Liver (tissue), 9 donors: ENCODE results near the gene CYSLTR2. TPM values are rescaled to one million over a fixed set of nuclear protein-coding genes. Genes with fewer than 3 reads are reported as not detected.

Source experiments
- DNase-seq: peaks from one replicate; pipeline ENCODE4 v3.0.0-alpha.2; 2017; ENCODE audit warnings: low spot score
- H3K27ac ChIP-seq, 2 donors: one replicate each; pipeline ENCODE4 v1.7.0; 2013; ENCODE audit warnings: inconsistent platforms in 2 of 2, low read length in 2 of 2, control low read depth in 1 of 2, low read depth in 1 of 2, mild to moderate bottlenecking in 1 of 2
- H3K27me3 ChIP-seq, 4 donors: one replicate each; pipeline versions ENCODE4 v1.6.1 to v1.7.0; 2013; ENCODE audit warnings: low read length in 3 of 4, inconsistent platforms in 1 of 4, mild to moderate bottlenecking in 1 of 4, moderate library complexity in 1 of 4; ENCODE audit not compliant: control insufficient read depth in 4 of 4, insufficient read depth in 4 of 4
- H3K36me3 ChIP-seq, 4 donors: one replicate each; pipeline versions ENCODE4 v1.6.1 to v1.7.0; 2013; ENCODE audit warnings: low read length in 3 of 4, mild to moderate bottlenecking in 3 of 4, low read depth in 1 of 4, moderate library complexity in 1 of 4; ENCODE audit not compliant: control insufficient read depth in 4 of 4, insufficient read depth in 3 of 4
- H3K4me1 ChIP-seq, 4 donors: one replicate each; pipeline versions ENCODE4 v1.6.1 to v1.7.0; 2013; ENCODE audit warnings: low read length in 3 of 4, mild to moderate bottlenecking in 3 of 4, moderate library complexity in 1 of 4; ENCODE audit not compliant: control insufficient read depth in 4 of 4, insufficient read depth in 4 of 4
- H3K4me3 ChIP-seq, 3 donors: one replicate each; pipeline versions ENCODE4 v1.6.1 to v1.7.0; 2013; ENCODE audit warnings: low read length in 3 of 3, control low read depth in 1 of 3, low read depth in 1 of 3, mild to moderate bottlenecking in 1 of 3
- H3K9ac ChIP-seq, 2 donors: one replicate each; pipeline ENCODE4 v1.7.0; 2013; ENCODE audit warnings: low read length in 2 of 2, mild to moderate bottlenecking in 2 of 2, moderate library complexity in 2 of 2, control low read depth in 1 of 2, low read depth in 1 of 2
- H3K9me3 ChIP-seq, 4 donors: one replicate each; pipeline versions ENCODE4 v1.6.1 to v1.7.0; 2013; ENCODE audit warnings: low read length in 3 of 4; ENCODE audit not compliant: control insufficient read depth in 4 of 4
- ATF3 ChIP-seq: IDR thresholded peaks from 2 replicates; pipeline ENCODE4 v1.6.1; 2016; ENCODE audit warnings: antibody characterized with exemption
- CTCF ChIP-seq: fragments of 150-350 bp; IDR thresholded peaks from 2 replicates; pipeline ENCODE4 v1.5.1; 2017; ENCODE audit warnings: improper control_type of control experiment, low read depth, low read length; ENCODE audit not compliant: missing input control
- EGR1 ChIP-seq, 2 donors: IDR thresholded peaks; 2 replicates each; pipeline ENCODE4 v1.6.1; 2016 to 2018; ENCODE audit warnings: antibody characterized with exemption in 2 of 2, low read depth in 2 of 2
- FOXA2 ChIP-seq: IDR thresholded peaks from 2 replicates; pipeline ENCODE4 v1.6.1; 2016; ENCODE audit warnings: antibody characterized with exemption
- GABPA ChIP-seq, 2 donors: IDR thresholded peaks in 1 of 2; conservative IDR thresholded peaks in 1 of 2; 2 replicates each; pipeline ENCODE4 v1.6.1; 2016; ENCODE audit warnings: antibody characterized with exemption in 2 of 2, mild to moderate bottlenecking in 1 of 2, moderate library complexity in 1 of 2
- HNF4A ChIP-seq, 2 donors: conservative IDR thresholded peaks; 2 replicates each; pipeline ENCODE4 v1.6.1; 2016; ENCODE audit warnings: antibody characterized with exemption in 2 of 2, mild to moderate bottlenecking in 2 of 2
- HNF4G ChIP-seq: IDR thresholded peaks from 2 replicates; pipeline ENCODE4 v1.6.1; 2016; ENCODE audit warnings: antibody characterized with exemption
- JUND ChIP-seq, 2 donors: IDR thresholded peaks; 2 replicates each; pipeline ENCODE4 v1.6.1; 2016; ENCODE audit warnings: antibody characterized with exemption in 2 of 2
- RAD21 ChIP-seq, 2 donors: IDR thresholded peaks; 2 replicates each; pipeline ENCODE4 v1.6.1; 2016; ENCODE audit warnings: antibody characterized with exemption in 2 of 2, mild to moderate bottlenecking in 2 of 2
- RXRA ChIP-seq, 2 donors: IDR thresholded peaks; 2 replicates each; pipeline ENCODE4 v1.6.1; 2017 to 2018; ENCODE audit warnings: antibody characterized with exemption in 2 of 2, mild to moderate bottlenecking in 1 of 2
- SP1 ChIP-seq: IDR thresholded peaks from 2 replicates; pipeline ENCODE4 v1.6.1; 2018; ENCODE audit warnings: antibody characterized with exemption, mild to moderate bottlenecking
- TAF1 ChIP-seq: conservative IDR thresholded peaks from 2 replicates; pipeline ENCODE4 v1.6.1; 2016; ENCODE audit warnings: antibody characterized with exemption, mild to moderate bottlenecking
- YY1 ChIP-seq: IDR thresholded peaks from 2 replicates; pipeline ENCODE4 v1.6.1; 2016; ENCODE audit warnings: antibody characterized with exemption, mild to moderate bottlenecking
- ZBTB33 ChIP-seq: IDR thresholded peaks from 2 replicates; pipeline ENCODE4 v1.6.1; 2016; ENCODE audit warnings: antibody characterized with exemption
- WGBS: extraction: QIAGEN DNeasy Blood & Tissue Kit; methylation state at CpG from one replicate; pipeline ENCODE4 v1.1.7; 2013; 5-methylcytosine and 5-hydroxymethylcytosine counted together
- polyA plus RNA-seq, 2 donors: library from polyadenylated mRNA; stranded (reverse) in 1 of 2; unstranded in 1 of 2; fragments of 200-250 nt in 1 of 2; fragments of >200 nt in 1 of 2; fragmentation: Nextera tagmentation in 1 of 2; extraction: Ambion mirVana in 1 of 2; gene quantifications; one replicate each; pipeline versions ENCODE4 v1.2.1 to v1.2.3, GENCODE V29; 2013 to 2015
- total RNA-seq, 2 donors: library from RNA; depleted of rRNA; stranded (reverse); fragments of >200 nt; gene quantifications; one replicate each; pipeline ENCODE4 v1.2.3, GENCODE V29; 2014
- TF ChIP-seq, protein P1 (sequence below): IDR thresholded peaks from 2 replicates; pipeline ENCODE4 v1.6.1; 2016; ENCODE audit warnings: antibody characterized with exemption, mild to moderate bottlenecking
- TF ChIP-seq, protein P2 (sequence below): IDR thresholded peaks from 2 replicates; pipeline ENCODE4 v1.6.1; 2016; ENCODE audit warnings: antibody characterized with exemption
- donor health status: healthy.
- donor health status: healthy.
- donor health status: healthy.
- donor health status: healthy.
- donor health status: healthy.

The CYSLTR2 gene
- total and polyA plus RNA-seq, 4 donors, result 0.07 to 0.37 (median 0.15) TPM

DNA sequence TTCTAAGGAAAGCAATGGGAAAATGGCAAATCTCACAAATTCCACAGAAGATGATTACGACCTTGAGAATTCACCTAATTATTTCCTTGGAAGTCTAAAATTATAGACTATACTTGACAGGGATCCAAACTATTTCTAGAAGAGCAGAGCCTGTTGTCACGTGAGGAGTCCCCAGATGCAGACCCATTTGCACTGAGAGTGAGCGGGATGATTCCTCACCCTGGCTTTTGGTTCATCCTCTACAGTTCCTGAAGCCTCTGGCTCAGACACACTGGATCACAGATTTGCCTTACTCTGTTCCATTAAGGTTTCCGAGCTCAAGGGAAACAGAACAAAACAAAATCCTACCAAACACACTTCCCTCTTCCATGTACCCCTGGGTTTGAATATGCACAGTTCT lies 23.0 kb upstream of the CYSLTR2 start:
- Histone ChIP-seq H3K27me3 (no peaks in the 10 kb centered on the region), H3K36me3 (no peaks in the 10 kb centered on the region), H3K4me3 (no peak overlapping the region), H3K4me1 (peaks cover 2 to 8% (median 7%) of the 10 kb centered on the region in 4 donors), H3K9me3 (no peaks in the 10 kb centered on the region), H3K9ac (no peak overlapping the region), H3K27ac (no peak overlapping the region)
- DNase-seq, result no peak
- 86% methylated on average over 4 of the region's 4 CpGs for WGBS
- TF ChIP-seq ZBTB33 (no peak), CTCF (no peak), SP1 (no peak), TAF1 (no peak), YY1 (no peak), RXRA (IDR thresholded peaks at IDR 0.05) (no peak), GABPA (IDR thresholded peaks at IDR 0.05 in 1 of 2, conservative IDR thresholded peaks at IDR 0.05 in 1 of 2) (no peak), RAD21 (IDR thresholded peaks at IDR 0.05) (no peak), HNF4G (no peak), JUND (IDR thresholded peaks at IDR 0.05) (no peak), FOXA2 (no peak)
- TF ChIP-seq, protein P1, sequence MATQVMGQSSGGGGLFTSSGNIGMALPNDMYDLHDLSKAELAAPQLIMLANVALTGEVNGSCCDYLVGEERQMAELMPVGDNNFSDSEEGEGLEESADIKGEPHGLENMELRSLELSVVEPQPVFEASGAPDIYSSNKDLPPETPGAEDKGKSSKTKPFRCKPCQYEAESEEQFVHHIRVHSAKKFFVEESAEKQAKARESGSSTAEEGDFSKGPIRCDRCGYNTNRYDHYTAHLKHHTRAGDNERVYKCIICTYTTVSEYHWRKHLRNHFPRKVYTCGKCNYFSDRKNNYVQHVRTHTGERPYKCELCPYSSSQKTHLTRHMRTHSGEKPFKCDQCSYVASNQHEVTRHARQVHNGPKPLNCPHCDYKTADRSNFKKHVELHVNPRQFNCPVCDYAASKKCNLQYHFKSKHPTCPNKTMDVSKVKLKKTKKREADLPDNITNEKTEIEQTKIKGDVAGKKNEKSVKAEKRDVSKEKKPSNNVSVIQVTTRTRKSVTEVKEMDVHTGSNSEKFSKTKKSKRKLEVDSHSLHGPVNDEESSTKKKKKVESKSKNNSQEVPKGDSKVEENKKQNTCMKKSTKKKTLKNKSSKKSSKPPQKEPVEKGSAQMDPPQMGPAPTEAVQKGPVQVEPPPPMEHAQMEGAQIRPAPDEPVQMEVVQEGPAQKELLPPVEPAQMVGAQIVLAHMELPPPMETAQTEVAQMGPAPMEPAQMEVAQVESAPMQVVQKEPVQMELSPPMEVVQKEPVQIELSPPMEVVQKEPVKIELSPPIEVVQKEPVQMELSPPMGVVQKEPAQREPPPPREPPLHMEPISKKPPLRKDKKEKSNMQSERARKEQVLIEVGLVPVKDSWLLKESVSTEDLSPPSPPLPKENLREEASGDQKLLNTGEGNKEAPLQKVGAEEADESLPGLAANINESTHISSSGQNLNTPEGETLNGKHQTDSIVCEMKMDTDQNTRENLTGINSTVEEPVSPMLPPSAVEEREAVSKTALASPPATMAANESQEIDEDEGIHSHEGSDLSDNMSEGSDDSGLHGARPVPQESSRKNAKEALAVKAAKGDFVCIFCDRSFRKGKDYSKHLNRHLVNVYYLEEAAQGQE, result no peak

DNA sequence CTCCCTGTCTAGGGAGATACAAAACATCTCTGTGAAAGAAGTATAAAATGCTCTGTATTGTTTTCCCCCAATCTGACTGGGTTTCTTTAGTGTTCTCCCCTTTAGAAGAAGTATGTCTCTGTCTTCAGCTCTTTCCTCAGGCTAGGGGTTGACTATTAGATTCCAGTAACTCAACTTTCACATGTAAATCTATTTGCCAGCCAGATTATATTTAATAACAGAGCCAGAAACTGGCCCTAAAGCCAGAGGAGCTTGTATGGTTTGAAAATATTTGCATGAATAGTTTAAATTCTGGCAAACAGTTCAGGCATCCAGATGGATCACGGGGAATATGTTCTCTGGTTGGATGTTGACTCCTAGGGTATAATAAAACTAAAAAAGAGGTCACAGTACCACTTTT lies 22.3 kb upstream of the CYSLTR2 start:
- Histone ChIP-seq H3K27me3 (no peaks in the 10 kb centered on the region), H3K27ac (no peak overlapping the region), H3K4me3 (no peak overlapping the region), H3K9ac (no peak overlapping the region), H3K36me3 (no peaks in the 10 kb centered on the region), H3K9me3 (no peaks in the 10 kb centered on the region), H3K4me1 (peaks cover under 1 to 2% (median 2%) of the 10 kb centered on the region in 4 donors)
- 84% methylated on average over 1 of the region's 1 CpG for WGBS
- no peak for DNase-seq
- TF ChIP-seq TAF1 (no peak), ZBTB33 (no peak), FOXA2 (no peak), RXRA (IDR thresholded peaks at IDR 0.05) (no peak), ATF3 (no peak), YY1 (no peak), HNF4A (conservative IDR thresholded peaks at IDR 0.05) (no peak), JUND (IDR thresholded peaks at IDR 0.05) (no peak), EGR1 (IDR thresholded peaks at IDR 0.05; ENCODE audit: low read depth in 2 of 2) (no peak), RAD21 (IDR thresholded peaks at IDR 0.05) (no peak)
- TF ChIP-seq, protein P2, sequence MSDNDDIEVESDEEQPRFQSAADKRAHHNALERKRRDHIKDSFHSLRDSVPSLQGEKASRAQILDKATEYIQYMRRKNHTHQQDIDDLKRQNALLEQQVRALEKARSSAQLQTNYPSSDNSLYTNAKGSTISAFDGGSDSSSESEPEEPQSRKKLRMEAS, result no peak
- TF ChIP-seq, protein P1, result no peak
